Natural killer cell (primary cell): ENCODE data around the gene ZBTB43. TPM values are rescaled to one million over a fixed set of nuclear protein-coding genes. Genes with fewer than 3 reads are reported as not detected.

Source experiments
- ATAC-seq, 3 donors: fragments of 150-1000 bp in 2 of 3; fragments of 200-7000 bp in 1 of 3; cut with Tn5 transposase; 1 replicate in 1 of 3; 2 replicates in 2 of 3; pipeline ENCODE4 v1.10.0; 2021; ENCODE audit warnings: mild to moderate bottlenecking in 2 of 3, moderate library complexity in 2 of 3
- DNase-seq, 2 donors: peaks; one replicate each; pipeline versions ENCODE4 v3.0.0 to v3.0.0-alpha.2; 2013 to 2021; ENCODE audit warnings: mixed read lengths in 1 of 2
- H3K27ac ChIP-seq: one replicate; pipeline ENCODE4 v1.5.1; 2013; ENCODE audit warnings: mild to moderate bottlenecking, low read length
- H3K27me3 ChIP-seq: one replicate; pipeline ENCODE4 v1.6.1; 2013; ENCODE audit warnings: low read length; ENCODE audit not compliant: control insufficient read depth, insufficient read depth
- H3K36me3 ChIP-seq: one replicate; pipeline ENCODE4 v1.6.1; 2013; ENCODE audit warnings: low read length; ENCODE audit not compliant: control insufficient read depth, insufficient read depth
- H3K4me1 ChIP-seq: one replicate; pipeline ENCODE4 v1.6.1; 2013; ENCODE audit warnings: low read length; ENCODE audit not compliant: control insufficient read depth, insufficient read depth
- H3K4me3 ChIP-seq: one replicate; pipeline ENCODE4 v1.5.1; 2013; ENCODE audit warnings: low read length
- H3K9me3 ChIP-seq: one replicate; pipeline ENCODE4 v1.6.1; 2013; ENCODE audit warnings: low read length; ENCODE audit not compliant: control insufficient read depth, insufficient read depth
- H3K27ac Mint-ChIP-seq, 2 donors: one replicate each; pipeline ENCODE4 v1.8.0; 2022; ENCODE audit warnings: mild to moderate bottlenecking in 2 of 2, mixed read lengths in 2 of 2, moderate library complexity in 1 of 2
- H3K27me3 Mint-ChIP-seq, 2 donors: one replicate each; pipeline ENCODE4 v1.8.0; 2022; ENCODE audit warnings: low read depth in 2 of 2, mixed read lengths in 2 of 2
- H3K36me3 Mint-ChIP-seq: one replicate; pipeline ENCODE4 v1.8.0; 2022; ENCODE audit warnings: mixed read lengths
- H3K4me1 Mint-ChIP-seq, 2 donors: one replicate each; pipeline ENCODE4 v1.8.0; 2022; ENCODE audit warnings: mixed read lengths in 2 of 2
- H3K4me3 Mint-ChIP-seq: one replicate; pipeline ENCODE4 v1.8.0; 2022; ENCODE audit warnings: mild to moderate bottlenecking, moderate library complexity, mixed read lengths
- H3K9me3 Mint-ChIP-seq, 2 donors: one replicate each; pipeline ENCODE4 v1.8.0; 2022; ENCODE audit warnings: mixed read lengths in 2 of 2
- CTCF ChIP-seq: fragments of 200-600 bp; IDR thresholded peaks from one replicate; pipeline ENCODE4 v1.8.0; 2022; ENCODE audit warnings: antibody characterized with exemption
- WGBS: methylation state at CpG from one replicate; pipeline ENCODE4 v1.1.7; 2013; ENCODE audit warnings: missing lambda C conversion rate; ENCODE audit not compliant: insufficient coverage; 5-methylcytosine and 5-hydroxymethylcytosine counted together
- intact Hi-C: fragments of 100-400 bp; cut with micrococcal nuclease; formaldehyde crosslinking; loops from one replicate; pipeline ENCODE4 v1.14.2; 2022
- total RNA-seq, 4 donors: library from RNA; stranded (reverse); fragments of 120-200 nt in 1 of 4; gene quantifications; one replicate each; pipeline versions ENCODE4 v1.2.3 to v1.2.4, GENCODE V29; 2013 to 2022

ZBTB43 gene
- total RNA-seq, result 10 to 100 TPM; 42.1 to 61.0 (median 57.2) TPM
- 16.6 TPM for total RNA-seq (2013)

DNA sequence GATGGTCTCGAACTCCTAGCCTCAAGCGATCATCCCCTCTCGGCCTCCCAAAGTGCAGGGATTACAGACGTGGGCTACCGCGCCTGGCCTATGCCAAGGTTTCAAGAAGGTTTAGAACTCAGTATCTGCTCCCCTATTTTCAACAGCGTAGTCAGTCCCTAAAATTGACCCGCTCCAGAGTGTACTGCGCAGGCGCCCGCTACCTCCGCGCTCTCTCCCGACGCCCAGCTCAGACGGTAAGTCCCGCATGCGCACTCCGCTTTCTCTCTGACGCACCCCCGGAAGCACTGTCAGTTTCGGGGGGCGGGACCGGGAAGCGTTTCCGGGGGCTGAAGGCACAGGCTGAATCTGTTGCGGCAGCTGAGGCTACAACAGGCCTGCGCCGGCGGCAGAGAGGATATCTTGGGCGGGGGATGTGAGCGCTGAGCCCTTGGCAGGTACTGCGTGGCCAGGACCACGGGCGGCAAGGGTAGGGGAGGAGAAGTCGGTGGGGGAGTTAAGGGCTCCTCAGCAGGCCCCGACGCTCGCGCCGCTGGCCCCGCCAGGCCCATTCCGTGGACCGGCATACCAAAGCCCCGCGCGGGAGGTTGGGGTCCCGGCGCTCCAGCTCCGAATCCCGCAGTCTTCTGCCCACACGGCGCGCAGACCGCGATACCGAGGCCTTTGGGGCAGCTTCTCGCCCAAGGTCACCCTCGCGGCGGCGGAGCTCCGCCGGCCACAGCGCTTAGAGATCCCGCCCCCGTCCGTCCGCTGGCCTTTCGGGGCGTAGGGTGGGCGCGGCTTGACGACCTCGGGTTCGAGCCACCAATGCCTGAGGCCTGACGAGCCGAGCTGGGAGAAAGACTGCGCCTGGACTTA lies at the start of gene ZBTB43:
Gene ZBTB43, plus strand, starts transcription at position 345 of the 858 bp plus-strand sequence. CDS start 27,470 bp downstream, outside the sequence.
- intact Hi-C loops, result no loop called here
- Histone ChIP-seq H3K4me1 (peaks cover 15% of the 10 kb centered on the region), H3K36me3 (peaks cover 9% of the 10 kb centered on the region), H3K9me3 (no peaks in the 10 kb centered on the region), H3K4me3 (peak within 1 kb of the TSS; percentile 81), H3K27me3 (no peaks in the 10 kb centered on the region), H3K27ac (peak within 1 kb of the TSS; percentile 90)
- TF ChIP-seq CTCF, result no peak
- DNase-seq (peak; percentile 97 to 99), ATAC-seq (peak; percentile 76 to 89 (median 82))
- peak within 1 kb of the TSS; percentile 92 for H3K4me3 Mint-ChIP-seq
- H3K9me3 Mint-ChIP-seq, result no peaks in the 10 kb centered on the region
- peaks cover 0 to 3% of the 10 kb centered on the region in 2 donors for H3K27me3 Mint-ChIP-seq
- H3K4me1 Mint-ChIP-seq, result peaks cover 41 to 42% of the 10 kb centered on the region in 2 donors
- 2% methylated on average over 79 of the region's 79 CpGs for WGBS
- peak within 1 kb of the TSS; percentile 94 for H3K27ac Mint-ChIP-seq
- H3K36me3 Mint-ChIP-seq, result no peaks in the 10 kb centered on the region

GRCh38 chr9:126755317-126755875 lies 49.4 kb upstream of the ZBTB43 start:
- no peak for TF ChIP-seq CTCF
- no peaks in the 10 kb centered on the region for H3K36me3 Mint-ChIP-seq
- Histone ChIP-seq H3K4me3 (no peak overlapping the region), H3K27me3 (no peaks in the 10 kb centered on the region), H3K36me3 (no peaks in the 10 kb centered on the region), H3K27ac (no peak overlapping the region), H3K9me3 (no peaks in the 10 kb centered on the region), H3K4me1 (no peaks in the 10 kb centered on the region)
- H3K27ac Mint-ChIP-seq, result no peak overlapping the region
- no peak overlapping the region for H3K4me3 Mint-ChIP-seq
- DNase-seq (no peak), ATAC-seq (no peak)
- H3K9me3 Mint-ChIP-seq, result no peaks in the 10 kb centered on the region
- H3K4me1 Mint-ChIP-seq, result no peaks in the 10 kb centered on the region
- H3K27me3 Mint-ChIP-seq, result peaks cover 10 to 13% of the 10 kb centered on the region in 2 donors
- 92% methylated on average over 19 of the region's 19 CpGs for WGBS
- intact Hi-C loops, result no loop called here

- TF ChIP-seq CTCF, result no peak
- Mint-ChIP-seq H3K4me3 (no peak overlapping the region), H3K27ac (no peak overlapping the region), H3K9me3 (no peaks in the 10 kb centered on the region), H3K4me1 (no peaks in the 10 kb centered on the region), H3K36me3 (no peaks in the 10 kb centered on the region), H3K27me3 (peaks cover 5 to 6% of the 10 kb centered on the region in 2 donors)
- DNase-seq (no peak), ATAC-seq (no peak)
- H3K9me3 ChIP-seq, result no peaks in the 10 kb centered on the region
- no peaks in the 10 kb centered on the region for H3K36me3 ChIP-seq
- no peak overlapping the region for H3K27ac ChIP-seq
- no peaks in the 10 kb centered on the region for H3K4me1 ChIP-seq
- H3K27me3 ChIP-seq, result no peaks in the 10 kb centered on the region
- intact Hi-C loops, result no loop called here
- 84% methylated on average over 5 of the region's 5 CpGs for WGBS
- H3K4me3 ChIP-seq, result no peak overlapping the region
These were observed 48.6 kb upstream of the ZBTB43 start for GRCh38 chr9:126756238-126756637.
